Measurements from ENCODE around the gene NSUN7.

The NSUN7 gene

DNA sequence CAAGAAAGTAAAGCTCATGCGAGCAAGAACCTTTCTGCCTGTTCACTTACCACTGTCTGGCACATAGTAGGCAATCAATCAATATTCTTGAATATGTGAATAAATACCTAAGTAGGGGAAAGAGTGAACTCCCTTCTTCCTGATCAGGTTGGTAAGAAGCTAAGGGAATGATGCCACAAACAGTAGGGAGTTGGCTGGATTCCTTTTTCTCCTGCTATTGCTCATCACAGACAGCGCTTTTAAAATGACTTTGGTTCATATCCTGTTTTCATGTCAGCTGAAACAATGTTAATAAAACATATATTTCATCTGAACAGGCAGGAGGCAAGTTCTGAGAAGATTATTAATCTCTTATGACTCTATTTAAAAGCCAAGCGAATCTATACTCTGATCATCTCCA, 99.2 kb downstream of the NSUN7 start:
- no peak for DNase-seq

DNA sequence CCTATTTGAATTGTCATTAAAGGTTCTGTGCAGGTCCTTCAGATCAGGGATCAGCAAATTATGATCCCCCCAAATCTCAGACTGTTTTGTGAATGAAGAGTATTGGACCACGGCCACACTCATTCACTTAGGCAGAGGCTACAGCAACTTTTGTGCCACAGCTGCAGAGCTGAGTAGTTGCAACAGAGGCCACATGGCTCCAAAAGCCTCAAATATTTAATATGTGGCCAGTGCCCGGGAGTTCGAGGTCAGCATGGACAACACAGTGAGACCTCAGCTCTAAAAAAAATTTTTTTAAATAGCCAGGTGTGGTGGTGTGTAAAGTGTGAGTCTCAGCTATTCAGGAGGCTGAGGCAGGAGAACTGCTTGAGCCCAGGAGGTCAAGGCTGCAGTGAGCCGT, 100.7 kb downstream of the NSUN7 start:
- no peak for DNase-seq

DNA sequence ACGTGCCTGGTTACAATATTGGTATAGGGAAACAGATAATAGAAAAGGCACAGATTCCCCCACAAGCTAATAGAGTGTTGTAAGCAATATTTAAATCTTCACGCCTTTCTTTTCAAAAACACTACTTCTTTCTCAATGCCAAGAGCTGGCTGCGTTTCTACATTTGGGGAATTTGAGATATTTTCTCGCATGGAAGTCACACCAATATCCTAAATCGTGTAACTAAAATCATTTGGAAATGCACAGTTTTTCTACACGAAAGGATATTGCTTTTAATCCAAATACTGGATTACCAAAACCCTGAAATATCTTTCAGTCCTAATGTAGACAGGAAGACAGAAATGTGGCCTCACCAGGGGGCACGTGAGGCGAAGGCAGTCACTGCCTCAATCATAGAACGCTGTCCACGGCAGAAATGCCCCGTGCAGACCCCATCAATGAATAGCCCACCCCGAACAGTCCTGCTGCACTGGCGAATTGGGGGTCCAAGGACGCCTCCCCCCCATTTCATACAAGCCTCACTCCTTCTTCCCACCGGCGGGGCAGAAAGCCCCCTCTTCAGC, 106.6 kb downstream of the NSUN7 start:
- DNase-seq, result no peak

DNA sequence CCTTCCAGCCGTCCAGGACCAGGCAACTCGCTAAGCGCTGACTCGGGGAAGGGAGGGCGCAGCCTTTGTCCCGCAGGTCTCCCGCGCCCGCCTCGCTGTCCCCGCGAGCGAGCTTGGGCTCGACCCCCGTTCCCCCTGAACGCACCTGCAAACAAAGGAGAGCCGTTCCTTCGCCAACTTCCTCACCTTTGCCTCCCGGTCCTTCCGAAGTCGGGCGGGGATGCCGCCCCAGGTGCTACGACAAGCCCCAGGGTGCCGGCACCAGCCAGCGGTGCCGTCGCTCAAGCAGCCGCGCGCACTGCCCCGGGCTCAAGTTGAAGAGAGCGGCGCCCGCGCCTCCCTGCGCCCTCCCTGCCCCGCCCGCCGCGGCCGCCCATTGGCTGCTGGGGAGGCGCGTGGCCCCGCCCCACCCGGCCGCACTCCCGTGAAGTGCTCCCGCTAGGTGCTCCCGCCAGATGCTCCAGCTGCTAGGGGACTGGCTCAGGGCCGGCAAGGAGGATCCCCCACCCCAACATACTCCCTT, 107.1 kb downstream of the NSUN7 start:
- DNase-seq, result no peak

DNA sequence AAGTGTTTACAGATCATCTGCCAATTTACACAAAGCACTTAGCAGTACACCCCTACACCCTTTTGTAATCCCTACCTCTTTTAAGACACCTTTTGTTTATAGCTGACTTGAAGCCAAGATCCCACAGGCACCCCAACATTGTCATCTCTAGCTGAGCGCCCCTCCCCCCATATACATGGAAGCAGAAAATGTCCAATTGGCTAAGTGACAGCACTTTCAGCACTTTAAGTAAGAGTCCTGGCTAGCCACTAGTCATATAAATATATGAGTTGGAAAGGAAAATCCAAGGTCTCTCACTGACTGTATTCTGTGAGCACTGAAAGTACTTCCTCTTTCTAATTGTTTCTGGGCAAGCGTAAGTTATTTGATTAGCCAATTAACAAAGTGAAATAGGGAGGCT, 108.2 kb downstream of the NSUN7 start:
- no peak for DNase-seq

DNA sequence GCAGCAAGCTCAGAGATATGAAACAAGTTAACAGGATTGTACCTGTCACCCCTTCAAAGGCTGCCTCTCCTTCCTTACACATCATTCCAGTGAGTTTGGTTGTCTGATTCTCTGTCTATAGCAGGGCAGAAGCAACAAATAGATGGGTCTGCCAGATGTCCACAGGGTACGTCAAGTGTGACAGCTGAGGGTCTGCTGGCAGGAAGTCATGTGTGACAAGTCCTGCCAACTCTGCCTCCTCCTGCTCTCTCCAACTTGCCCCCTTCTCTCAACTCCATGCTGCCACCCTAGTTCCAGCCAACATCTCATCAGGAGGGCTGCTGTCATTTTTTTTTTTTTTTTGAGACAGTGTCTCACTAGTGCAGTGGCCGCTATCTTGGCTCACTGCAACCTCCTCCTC, 109.2 kb downstream of the NSUN7 start:
- no peak for DNase-seq
